HG03442 (cell line): ENCODE results near the gene SLAIN1.
"Not testable (repeated sequence)": the region's sequence is repeated elsewhere in the genome, so short reads cannot be mapped to it uniquely, and the experiment has no call there.

Source experiments
- ATAC-seq: cut with Tn5 transposase; IDR thresholded peaks from one replicate; pipeline ENCODE4 v1.9.1; 2021; ENCODE audit warnings: mild to moderate bottlenecking, moderate library complexity; ENCODE audit not compliant: unreplicated experiment

SLAIN1 gene

DNA sequence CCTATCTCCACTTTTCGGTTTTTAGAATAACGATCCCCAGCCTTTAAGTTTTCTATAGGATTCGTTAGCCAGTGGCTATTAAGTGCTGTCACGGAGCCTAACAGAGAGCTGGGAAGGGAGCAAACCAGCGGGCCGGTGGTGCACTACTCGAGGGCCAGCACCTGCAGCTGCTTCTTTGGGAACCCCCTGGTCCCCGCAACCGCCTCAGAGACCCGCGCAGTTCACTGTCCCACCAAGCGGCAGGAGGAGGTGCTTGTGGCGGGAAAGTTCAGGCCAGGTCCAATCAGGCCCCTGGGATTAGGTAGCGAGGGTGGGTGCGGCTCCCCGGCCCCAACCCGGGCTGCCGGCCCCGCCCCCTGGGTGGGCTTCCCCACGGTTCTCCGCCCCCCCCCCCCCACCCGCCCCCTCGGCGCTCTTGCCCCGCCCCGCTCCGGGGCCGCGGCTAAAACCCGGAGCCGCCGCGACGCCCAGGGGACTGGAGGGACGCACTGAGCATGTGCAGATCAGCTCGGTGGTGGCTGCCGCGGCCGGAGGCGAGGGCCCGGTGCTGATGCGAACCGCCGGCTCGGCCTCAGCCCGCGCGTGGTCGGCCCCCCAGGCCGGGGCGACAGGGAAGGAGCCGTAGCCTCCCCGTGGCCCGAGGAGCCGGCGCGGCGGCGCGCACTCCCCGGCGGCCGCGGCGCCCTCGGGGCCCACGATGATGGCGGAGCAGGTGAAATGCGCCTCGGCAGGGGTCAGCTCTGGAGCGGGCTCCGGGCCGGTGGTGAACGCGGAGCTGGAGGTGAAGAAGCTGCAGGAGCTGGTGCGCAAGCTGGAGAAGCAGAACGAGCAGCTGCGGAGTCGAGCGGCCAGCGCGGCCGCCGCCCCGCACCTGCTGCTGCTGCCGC, at the start of gene SLAIN1:
TSS of gene SLAIN1 (plus strand) at position 471 of the 887 bp plus-strand sequence. CDS start at position 698, 227 bp downstream.
- peak; percentile 73 for ATAC-seq

DNA sequence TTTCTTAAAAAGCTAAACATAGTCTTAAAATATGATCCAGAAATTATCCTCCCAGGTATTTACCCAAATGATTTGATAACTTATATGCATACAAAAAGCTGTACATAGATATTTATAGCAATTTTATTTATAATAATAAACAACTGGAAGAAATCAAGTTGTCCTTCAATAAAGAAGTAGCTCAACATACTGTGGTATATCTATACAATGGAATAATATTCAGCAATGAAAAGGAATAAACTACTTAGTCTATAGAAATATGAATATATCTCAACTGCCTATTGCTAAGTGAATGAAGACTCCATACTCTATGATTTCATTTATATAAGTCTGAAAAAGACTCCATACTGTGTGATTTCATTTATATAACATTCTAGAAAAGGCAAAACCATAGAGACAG, 47.1 kb upstream of the SLAIN1 start:
- ATAC-seq, result no peak

DNA sequence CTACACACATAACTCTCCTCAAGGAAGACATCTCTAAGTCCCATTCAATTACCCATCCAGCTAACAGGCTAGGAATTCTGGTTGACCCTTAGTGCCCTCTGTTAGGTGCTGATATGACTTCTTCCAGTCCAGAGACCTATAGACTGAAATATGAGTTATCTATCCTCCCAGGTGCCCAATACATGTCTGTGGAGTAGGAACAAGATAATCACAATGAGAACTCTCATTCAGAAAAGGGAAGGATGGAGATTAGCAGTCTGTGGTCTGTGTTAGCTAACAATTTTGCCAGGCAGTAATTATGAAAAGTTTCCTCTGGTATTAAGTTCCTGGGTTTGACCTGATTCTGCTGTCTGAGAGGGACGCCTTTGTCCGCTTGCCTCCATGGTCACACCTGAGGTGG, 44.2 kb upstream of the SLAIN1 start:
- no peak for ATAC-seq

GRCh38 chr13:77660016-77660415, 37.5 kb upstream of the SLAIN1 start:
- not testable (repeated sequence) for ATAC-seq

DNA sequence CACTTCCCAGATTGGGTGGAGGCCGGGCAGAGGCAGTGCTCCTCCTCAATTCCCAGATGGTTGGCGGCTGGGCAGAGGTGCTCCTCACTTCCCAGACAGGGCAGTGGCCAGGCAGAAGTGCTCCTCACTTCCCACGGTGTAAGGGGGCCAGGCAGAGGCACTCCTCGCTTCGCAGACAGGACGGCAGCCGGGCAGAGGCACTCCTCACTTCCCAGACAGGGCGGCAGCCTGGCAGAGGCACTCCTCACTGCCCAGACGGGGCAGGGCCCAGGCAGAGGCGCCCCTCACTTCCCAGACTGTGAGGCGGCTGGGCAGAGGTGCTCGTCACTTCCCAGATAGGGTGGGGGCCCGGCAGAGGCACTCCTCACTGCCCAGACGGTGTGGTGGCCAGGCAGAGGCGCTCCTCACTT, 36.6 kb upstream of the SLAIN1 start:
- ATAC-seq, result no peak

DNA sequence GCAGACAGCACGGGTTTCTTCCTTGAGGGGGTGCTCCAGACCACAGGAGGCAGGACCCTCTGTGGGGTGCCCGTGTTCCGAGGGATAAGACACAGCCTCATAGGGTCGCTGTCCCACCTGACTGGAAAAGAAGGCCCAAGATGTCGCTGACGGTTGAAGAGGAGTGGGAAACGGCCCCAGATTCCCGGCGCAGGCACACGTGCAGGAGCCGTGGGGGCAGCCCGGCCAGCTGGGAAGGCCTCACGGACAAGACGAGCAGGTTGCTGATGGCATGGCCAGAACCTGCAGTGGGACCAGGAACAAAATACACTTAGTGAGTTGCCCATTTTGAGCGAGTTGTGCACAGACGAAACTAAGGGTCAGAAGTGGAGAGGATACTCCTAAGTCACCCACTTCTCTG, 35.2 kb upstream of the SLAIN1 start:
- not testable (repeated sequence) for ATAC-seq

DNA sequence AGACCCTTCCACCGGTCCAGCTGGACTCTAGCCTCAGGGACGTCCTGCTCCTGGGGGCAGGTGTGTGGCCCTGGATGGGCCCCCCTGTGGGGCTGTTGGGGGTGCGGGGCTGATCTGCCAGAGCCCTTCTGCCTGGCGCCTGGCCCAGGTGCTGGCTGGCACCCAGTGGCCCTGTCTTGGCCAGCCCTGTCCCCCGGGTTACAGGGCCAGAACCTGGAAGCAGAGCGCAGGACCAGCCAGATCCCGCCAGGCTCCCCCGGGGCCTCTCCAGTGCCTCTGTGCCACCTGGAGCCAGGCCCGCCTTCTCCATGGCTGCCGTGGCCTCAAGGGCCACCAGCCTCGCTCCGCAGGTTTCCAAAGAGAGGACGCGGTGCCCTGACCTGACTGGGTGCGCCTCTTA, 34.7 kb upstream of the SLAIN1 start:
- ATAC-seq, result not testable (repeated sequence)

DNA sequence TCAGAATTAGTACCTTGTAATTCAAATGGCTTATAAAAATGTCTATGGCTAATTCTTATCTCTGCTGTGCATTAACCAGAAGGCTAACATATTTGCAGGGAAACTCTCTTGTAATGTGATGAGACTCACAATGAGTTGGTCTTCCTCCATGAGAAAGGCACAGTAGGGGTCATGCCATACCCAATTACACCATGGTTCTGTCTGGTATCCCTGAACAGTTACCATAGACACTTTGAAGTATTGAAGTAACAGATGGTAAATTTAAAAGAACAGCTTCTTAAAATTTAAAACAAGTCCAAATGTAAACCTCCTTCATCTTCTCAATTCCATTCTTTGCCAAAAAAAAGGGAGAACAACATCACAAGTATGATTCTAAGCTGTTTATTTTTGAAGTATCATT, 22.6 kb upstream of the SLAIN1 start:
- no peak for ATAC-seq

- ATAC-seq, result no peak
These were observed 18.7 kb upstream of the SLAIN1 start for GRCh38 chr13:77678691-77679235.

DNA sequence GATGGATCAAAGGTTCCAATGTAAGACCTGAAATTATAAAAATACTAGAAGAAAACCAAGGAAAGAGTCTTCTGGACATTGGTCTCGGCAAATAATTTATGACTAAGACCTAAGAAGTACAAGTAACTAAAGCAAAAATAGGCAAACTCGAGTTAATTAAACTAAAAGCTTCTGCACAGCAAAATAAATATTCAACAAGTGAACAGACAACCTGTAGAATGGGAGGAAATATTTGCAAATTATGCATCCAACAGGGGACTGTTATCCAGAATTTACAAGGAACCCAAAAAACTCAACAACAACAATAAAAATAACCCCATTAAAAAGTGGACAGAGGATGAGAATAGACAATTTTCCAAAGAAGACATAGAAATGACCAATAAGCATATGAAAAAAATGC, 9.7 kb upstream of the SLAIN1 start:
- no peak for ATAC-seq

- no peak for ATAC-seq
These were observed 5.6 kb upstream of the SLAIN1 start for GRCh38 chr13:77691871-77692270.

GRCh38 chr13:77692746-77693448, 4.6 kb upstream of the SLAIN1 start:
- ATAC-seq, result no peak

- no peak for ATAC-seq
These were observed 4.0 kb upstream of the SLAIN1 start for GRCh38 chr13:77693449-77693940.

GRCh38 chr13:77696006-77696878, 1.2 kb upstream of the SLAIN1 start:
- ATAC-seq, result no peak

DNA sequence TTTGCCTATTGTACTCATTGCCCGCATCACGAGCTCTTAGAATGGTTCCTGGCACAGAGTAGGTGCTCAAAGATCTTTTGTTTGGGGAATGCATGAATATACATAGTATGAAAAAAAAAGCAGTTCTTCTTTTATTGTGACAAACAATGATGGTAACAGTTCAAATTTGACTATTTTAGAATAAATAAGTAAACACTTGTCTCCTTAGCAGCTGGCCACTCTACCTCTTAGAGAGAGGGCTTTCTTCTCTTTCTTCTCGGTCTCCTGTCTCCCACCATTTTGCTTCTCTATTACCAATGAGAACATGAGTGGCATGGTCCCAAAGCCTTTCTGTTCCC, 639 bp upstream of the SLAIN1 start:
- no peak for ATAC-seq

DNA sequence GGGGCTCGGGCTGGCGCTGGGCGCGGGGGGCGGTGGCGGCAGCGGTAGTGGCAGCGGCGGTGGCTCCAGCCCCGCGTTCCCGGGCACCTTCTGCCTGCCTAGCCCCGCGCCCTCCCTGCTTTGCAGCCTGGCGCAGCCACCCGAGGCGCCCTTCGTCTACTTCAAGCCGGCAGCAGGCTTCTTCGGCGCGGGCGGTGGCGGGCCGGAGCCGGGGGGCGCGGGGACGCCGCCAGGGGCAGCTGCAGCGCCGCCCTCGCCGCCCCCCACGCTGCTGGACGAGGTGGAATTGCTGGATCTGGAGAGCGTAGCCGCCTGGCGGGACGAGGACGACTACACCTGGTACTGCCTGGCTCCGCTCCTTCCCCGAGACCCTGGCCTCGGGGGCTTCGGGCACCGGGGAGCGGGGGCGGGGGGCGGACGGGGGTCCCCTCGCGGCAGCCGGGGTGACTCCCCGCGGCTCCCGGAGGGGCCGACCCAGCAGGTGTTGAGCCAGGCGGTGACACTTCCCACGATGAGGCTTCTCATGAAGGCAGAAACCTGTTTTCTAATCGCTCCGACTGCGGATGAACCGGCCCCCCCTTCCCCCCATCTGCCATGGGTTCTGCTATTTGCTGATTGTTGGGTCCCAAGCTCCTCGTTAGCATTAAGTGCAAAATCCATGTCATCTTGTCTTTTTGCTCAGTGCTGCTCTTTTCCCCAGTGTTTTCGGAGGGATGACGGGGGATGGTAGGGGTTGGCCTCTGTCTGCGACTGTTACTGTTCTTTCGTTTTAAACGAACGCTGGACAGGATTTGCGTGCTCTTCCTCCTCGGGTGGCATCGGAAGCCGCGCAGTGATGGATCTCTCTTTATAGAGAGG, 943 bp downstream of the SLAIN1 start:
- ATAC-seq, result peak; percentile 19

DNA sequence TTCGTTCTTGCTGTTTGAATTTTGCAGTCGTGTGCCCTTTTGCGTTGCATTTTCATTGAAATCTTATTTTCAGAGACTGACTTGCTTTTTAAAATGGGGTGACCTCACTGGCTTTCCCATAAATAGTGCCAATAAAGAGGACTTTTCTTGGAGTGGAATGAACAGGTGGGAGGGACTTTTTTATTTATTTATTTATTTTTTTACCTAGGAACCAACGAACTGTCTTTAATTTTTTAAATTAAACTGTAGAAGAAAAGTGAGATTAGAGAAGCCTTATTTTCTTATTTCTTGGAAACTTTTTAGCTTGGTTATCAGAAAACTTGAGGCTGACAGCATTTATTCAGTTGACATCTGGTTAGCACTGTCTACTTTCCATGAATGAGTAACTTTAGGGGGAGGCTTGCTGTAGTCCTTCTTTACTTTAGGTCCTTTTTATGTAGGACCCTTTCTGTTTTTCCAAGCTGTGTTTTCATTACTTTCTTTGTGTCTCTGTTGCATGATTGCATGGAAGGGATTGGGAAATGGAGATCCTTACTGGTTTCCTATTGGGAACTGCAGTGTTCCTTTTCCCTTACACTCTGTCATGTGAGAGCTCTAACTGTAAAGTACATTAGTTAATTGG, 1.7 kb downstream of the SLAIN1 start:
- ATAC-seq, result no peak

- no peak for ATAC-seq
These were observed 3.8 kb downstream of the SLAIN1 start for GRCh38 chr13:77701305-77701704.

GRCh38 chr13:77702366-77702765, 4.9 kb downstream of the SLAIN1 start:
- no peak for ATAC-seq
